Choroid plexus epithelial cell (primary cell): Measurements from ENCODE around the gene RBM19.
A peak's percentile ranks its signal among the peaks of the same experiment; 100 is the strongest.

ENCODE experiments used
- DNase-seq: peaks from one replicate; pipeline ENCODE4 v3.0.0-alpha.2; 2010; ENCODE audit warnings: low read depth
- H3K4me3 ChIP-seq: 2 replicates; pipeline ENCODE4 v1.5.1; 2011; ENCODE audit warnings: low read depth, mild to moderate bottlenecking, control low read depth, low read length, moderate library complexity
- TF ChIP-seq, protein P1 (sequence below): conservative IDR thresholded peaks from 2 replicates; pipeline ENCODE4 v1.5.1; 2011; ENCODE audit warnings: low read depth, mild to moderate bottlenecking, control low read depth, inconsistent platforms, low read length, moderate library complexity

RBM19 gene

GRCh38 chr12:113833422-113833821 is 132.7 kb downstream of the RBM19 start:
- TF ChIP-seq, protein P1, sequence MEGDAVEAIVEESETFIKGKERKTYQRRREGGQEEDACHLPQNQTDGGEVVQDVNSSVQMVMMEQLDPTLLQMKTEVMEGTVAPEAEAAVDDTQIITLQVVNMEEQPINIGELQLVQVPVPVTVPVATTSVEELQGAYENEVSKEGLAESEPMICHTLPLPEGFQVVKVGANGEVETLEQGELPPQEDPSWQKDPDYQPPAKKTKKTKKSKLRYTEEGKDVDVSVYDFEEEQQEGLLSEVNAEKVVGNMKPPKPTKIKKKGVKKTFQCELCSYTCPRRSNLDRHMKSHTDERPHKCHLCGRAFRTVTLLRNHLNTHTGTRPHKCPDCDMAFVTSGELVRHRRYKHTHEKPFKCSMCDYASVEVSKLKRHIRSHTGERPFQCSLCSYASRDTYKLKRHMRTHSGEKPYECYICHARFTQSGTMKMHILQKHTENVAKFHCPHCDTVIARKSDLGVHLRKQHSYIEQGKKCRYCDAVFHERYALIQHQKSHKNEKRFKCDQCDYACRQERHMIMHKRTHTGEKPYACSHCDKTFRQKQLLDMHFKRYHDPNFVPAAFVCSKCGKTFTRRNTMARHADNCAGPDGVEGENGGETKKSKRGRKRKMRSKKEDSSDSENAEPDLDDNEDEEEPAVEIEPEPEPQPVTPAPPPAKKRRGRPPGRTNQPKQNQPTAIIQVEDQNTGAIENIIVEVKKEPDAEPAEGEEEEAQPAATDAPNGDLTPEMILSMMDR = no peak
- H3K4me3 ChIP-seq = no peak overlapping the region
- DNase-seq = no peak

GRCh38 chr12:113831476-113831875 is 134.6 kb downstream of the RBM19 start:
- peak; percentile 16 for DNase-seq
- H3K4me3 ChIP-seq = no peak overlapping the region
- TF ChIP-seq, protein P1 = no peak

DNA sequence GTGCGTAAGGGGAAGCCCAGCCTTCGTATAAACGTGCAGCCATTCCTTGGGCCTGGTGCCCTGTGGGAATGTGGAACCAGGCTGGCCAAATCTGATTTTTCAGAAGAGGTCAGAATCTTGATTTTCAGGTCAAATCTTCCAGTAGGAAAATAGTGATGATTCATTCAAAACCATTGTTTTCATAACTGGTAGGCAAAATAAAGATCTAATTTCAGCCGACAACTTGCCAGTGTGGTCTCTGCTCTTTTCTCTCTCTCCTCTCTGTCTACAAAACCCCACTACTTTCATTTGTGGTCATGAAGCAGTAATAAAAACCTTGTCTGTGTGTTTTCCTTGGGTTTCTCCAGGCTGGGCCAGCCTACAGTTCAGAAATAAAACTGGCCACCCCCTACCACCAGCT is 135.1 kb downstream of the RBM19 start:
- TF ChIP-seq, protein P1 = no peak
- peak; percentile 56 for DNase-seq
- no peak overlapping the region for H3K4me3 ChIP-seq

GRCh38 chr12:113829212-113829611 is 136.9 kb downstream of the RBM19 start:
- no peak for DNase-seq
- TF ChIP-seq, protein P1 = no peak
- H3K4me3 ChIP-seq = no peak overlapping the region

DNA sequence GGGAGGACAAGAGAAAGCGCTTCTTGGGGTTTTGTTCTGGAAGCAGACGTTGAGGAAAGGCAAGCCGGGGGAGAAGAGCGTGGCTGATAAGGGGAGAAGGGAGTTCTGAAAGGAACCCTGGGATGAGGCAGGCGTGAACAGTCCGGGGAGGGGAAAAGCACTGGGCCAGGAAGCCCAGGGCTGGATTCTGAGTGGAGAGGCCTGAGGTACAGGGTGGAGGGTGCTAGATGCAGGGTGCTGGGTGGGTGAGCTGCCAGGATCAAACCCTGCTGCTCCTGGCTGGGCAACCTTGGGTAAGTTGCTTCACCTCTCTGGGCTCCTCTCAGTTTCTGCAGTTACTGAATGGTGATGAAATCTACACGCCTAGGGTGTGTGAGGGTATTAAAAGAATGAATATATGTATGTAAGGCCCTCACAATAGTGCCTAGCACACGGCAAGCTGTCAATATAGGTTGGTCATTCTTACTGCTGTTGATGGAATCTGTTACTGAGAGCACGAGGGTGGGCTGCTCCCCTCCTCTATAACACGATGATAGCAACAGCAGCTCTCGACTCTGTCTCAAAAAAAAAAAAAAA is 138.5 kb downstream of the RBM19 start:
- H3K4me3 ChIP-seq = no peak overlapping the region
- DNase-seq = no peak
- TF ChIP-seq, protein P1 = no peak

DNA sequence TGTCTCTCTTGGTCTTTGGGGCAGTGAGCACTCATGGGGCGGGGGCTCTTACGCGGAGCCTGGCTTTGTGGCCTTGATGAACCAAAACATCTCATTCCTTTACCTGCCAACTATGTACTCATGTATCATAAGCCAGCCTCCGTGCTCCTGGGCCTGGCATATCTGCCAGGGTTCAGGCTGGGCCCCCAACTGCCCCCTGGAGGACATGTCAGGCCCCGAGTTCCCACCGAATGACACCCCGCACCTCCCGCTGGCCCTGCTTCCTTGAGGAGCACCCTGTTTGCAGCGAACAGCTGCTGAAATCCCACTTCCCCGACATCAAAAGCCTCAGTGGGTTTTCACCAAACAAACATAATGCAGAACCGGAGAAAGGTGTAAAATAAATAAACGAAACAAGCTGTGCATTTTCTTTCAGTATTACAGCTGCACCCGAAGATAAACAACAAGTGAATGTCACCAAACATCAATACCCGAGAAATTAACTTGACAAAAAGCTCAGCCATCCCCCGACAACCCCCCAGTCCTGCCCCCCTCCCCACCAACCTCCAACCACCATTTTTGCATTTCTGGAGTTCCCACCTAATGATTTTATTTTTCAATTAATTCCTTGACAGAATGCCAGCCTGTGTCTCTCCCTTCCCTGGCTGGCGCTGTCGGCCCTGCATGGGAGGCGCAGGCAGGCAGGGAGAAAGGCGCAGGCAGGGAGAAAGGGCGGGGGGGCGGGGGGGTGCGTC is 139.2 kb downstream of the RBM19 start:
- DNase-seq = no peak
- H3K4me3 ChIP-seq = no peak overlapping the region
- TF ChIP-seq, protein P1 = no peak

- no peak overlapping the region for H3K4me3 ChIP-seq
- no peak for DNase-seq
- TF ChIP-seq, protein P1 = peak; percentile 3
These were observed 140.4 kb downstream of the RBM19 start for GRCh38 chr12:113825705-113826104.
